Measurements from ENCODE around the gene MRPL51. TPM values are rescaled to one million over a fixed set of nuclear protein-coding genes. Genes with fewer than 3 reads are reported as not detected.

MRPL51 gene
- total RNA-seq, 2 experiments from 2014 or later, result 152 to 338 TPM

DNA sequence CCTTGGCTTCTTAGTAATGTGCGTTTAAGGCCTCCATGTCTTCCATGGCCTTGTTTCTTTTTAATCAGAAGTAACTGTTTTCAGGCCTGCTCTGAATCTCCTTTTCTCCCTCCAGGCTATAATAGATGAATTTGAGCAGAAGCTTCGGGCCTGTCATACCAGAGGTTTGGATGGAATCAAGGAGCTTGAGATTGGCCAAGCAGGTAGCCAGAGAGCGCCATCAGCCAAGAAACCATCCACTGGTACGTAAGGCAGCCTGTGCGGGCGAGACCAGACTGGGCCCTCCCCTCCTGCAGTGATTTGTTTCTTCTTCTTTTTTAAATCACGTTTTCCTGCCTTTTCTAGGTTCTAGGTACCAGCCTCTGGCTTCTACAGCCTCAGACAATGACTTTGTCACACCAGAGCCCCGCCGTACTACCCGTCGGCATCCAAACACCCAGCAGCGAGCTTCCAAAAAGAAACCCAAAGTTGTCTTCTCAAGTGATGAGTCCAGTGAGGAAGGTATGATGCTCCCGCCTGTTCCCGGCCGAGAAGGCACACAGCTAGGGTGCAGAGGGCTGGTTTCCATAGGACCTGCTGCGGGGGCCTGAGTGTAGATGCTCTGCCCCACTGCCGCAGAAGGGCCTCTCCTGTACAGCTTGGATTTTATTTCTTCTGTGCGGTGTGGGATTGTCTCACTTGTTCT lies 37.7 kb upstream of the MRPL51 start:
- no peak for DNase-seq (ENCODE audit: low spot score)
- CTCF ChIA-PET (ENCODE audit: unreplicated experiment), result no interaction called here
- Histone ChIP-seq H3K9me2 (ENCODE audit: insufficient read depth, low read length) (no peaks in the 10 kb centered on the region), H3K4me1 (ENCODE audit: insufficient read depth, low read length, poor library complexity, severe bottlenecking) (peaks cover 14% of the 10 kb centered on the region), H3K4me3 (ENCODE audit: low read depth, low read length, poor library complexity, severe bottlenecking) (no peak overlapping the region), H3K9me3 (ENCODE audit: low read length) (no peaks in the 10 kb centered on the region), H2AFZ (ENCODE audit: low read length) (no peak overlapping the region), H3K27ac (ENCODE audit: low read depth, low read length, poor library complexity, severe bottlenecking) (no peak overlapping the region), H3K79me2 (ENCODE audit: insufficient read depth, low read depth, low read length) (peaks cover 31% of the 10 kb centered on the region), H4K20me1 (ENCODE audit: insufficient read depth, low read length) (peaks cover 6% of the 10 kb centered on the region; the same call in 1 of the 2 replicates), H3K4me2 (ENCODE audit: low read length) (no peak overlapping the region), H3K36me3 (ENCODE audit: insufficient read depth, low read length) (peaks cover 82% of the 10 kb centered on the region)
- intact Hi-C loops (cut with micrococcal nuclease; ENCODE audit: unreplicated experiment), result loop anchor here (5.0 kb wide), 1 partner anchor 193 kb away; no protein-coding TSS in a partner anchor
- POLR2A ChIA-PET, result interaction anchor here (0.6 to 1.0 kb wide), 4 partner anchors 8 to 304 kb away, joined by 3 to 4 read pairs (median 3); partner anchors contain the start of gene TNFRSF1A
- TF ChIP-seq, protein P1, sequence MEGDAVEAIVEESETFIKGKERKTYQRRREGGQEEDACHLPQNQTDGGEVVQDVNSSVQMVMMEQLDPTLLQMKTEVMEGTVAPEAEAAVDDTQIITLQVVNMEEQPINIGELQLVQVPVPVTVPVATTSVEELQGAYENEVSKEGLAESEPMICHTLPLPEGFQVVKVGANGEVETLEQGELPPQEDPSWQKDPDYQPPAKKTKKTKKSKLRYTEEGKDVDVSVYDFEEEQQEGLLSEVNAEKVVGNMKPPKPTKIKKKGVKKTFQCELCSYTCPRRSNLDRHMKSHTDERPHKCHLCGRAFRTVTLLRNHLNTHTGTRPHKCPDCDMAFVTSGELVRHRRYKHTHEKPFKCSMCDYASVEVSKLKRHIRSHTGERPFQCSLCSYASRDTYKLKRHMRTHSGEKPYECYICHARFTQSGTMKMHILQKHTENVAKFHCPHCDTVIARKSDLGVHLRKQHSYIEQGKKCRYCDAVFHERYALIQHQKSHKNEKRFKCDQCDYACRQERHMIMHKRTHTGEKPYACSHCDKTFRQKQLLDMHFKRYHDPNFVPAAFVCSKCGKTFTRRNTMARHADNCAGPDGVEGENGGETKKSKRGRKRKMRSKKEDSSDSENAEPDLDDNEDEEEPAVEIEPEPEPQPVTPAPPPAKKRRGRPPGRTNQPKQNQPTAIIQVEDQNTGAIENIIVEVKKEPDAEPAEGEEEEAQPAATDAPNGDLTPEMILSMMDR (conservative IDR thresholded peaks at IDR 0.05; ENCODE audit: low read length), result no peak
- no peak for TF ChIP-seq EZH2phosphoT487 (IDR thresholded peaks at IDR 0.05; ENCODE audit: borderline replicate concordance, low read depth, low read length)
- no TSS peak for BruUV-seq (replicated peaks)

DNA sequence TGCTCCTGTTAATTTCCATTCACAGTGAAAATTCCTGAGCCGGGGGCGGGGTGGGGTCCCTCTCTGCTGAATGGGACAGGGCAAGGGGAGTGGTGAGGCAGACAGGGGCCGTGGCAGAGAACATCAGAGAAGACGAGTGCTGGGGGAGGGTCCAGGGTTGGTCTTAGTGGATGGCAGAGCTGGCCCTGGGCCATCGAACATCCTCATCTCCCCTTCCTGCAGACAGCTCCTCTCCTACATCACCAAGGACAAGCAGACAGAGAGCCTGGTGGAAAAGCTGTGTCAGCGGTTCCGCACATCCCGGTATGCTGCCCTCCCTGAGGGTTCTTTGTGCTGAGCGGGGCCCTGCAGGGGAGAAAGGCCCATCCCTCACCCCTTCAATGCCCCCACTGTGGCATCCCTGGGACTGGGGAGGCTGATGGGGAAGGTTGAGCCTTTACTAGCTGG lies 36.3 kb upstream of the MRPL51 start:
- no peaks in the 10 kb centered on the region for H4K20me1 ChIP-seq (ENCODE audit: insufficient read depth, low read length)
- H3K4me2 ChIP-seq (ENCODE audit: low read length), result no peak overlapping the region
- H3K9me2 ChIP-seq (ENCODE audit: insufficient read depth, low read length), result no peaks in the 10 kb centered on the region
- DNase-seq (ENCODE audit: low spot score), result no peak
- no peak overlapping the region for H3K4me3 ChIP-seq (ENCODE audit: low read depth, low read length, poor library complexity, severe bottlenecking)
- no peaks in the 10 kb centered on the region for H3K9me3 ChIP-seq (ENCODE audit: low read length)
- H3K79me2 ChIP-seq (ENCODE audit: insufficient read depth, low read depth, low read length), result peaks cover 17% of the 10 kb centered on the region; the same call in 1 of the 2 replicates
- no peak for TF ChIP-seq EZH2phosphoT487 (IDR thresholded peaks at IDR 0.05; ENCODE audit: borderline replicate concordance, low read depth, low read length)
- TF ChIP-seq, protein P1 (conservative IDR thresholded peaks at IDR 0.05; ENCODE audit: low read length), result no peak
- H3K36me3 ChIP-seq (ENCODE audit: insufficient read depth, low read length), result peaks cover 83% of the 10 kb centered on the region
- ChIA-PET POLR2A (interaction anchor here (1.2 kb wide), 1 partner anchor 21 kb away, joined by 3 read pairs; no protein-coding TSS in a partner anchor), CTCF (ENCODE audit: unreplicated experiment) (interaction anchor here (1.8 kb wide), 1 partner anchor 10 kb away, joined by 4 read pairs; no protein-coding TSS in a partner anchor)
- H2AFZ ChIP-seq (ENCODE audit: low read length), result no peak overlapping the region
- BruUV-seq (replicated peaks), result no TSS peak
- peaks cover 14% of the 10 kb centered on the region for H3K4me1 ChIP-seq (ENCODE audit: insufficient read depth, low read length, poor library complexity, severe bottlenecking)
- no peak overlapping the region for H3K27ac ChIP-seq (ENCODE audit: low read depth, low read length, poor library complexity, severe bottlenecking)
- intact Hi-C loops (cut with micrococcal nuclease; ENCODE audit: unreplicated experiment), result no loop called here

Measured in OCI-LY7 (cell line).